SK-N-SH (cell line): Measurements from ENCODE around the gene SPOCK1. TPM values are rescaled to one million over a fixed set of nuclear protein-coding genes. Genes with fewer than 3 reads are reported as not detected.

ENCODE experiments used
- CTCF ChIA-PET: fragments of 300-600, 350-600 bp; formaldehyde crosslinking; extraction: SDS; loops from one replicate; lab custom pipeline; 2021; lab: Yijun Ruan, JAX
- POLR2A ChIA-PET: fragments of 350-600 bp; sonication (Branson Sonifier 250); formaldehyde crosslinking; extraction: SDS; loops from one replicate; lab custom pipeline; 2020; ENCODE audit warnings: antibody characterized with exemption, inconsistent platforms; lab: Yijun Ruan, JAX
- DNase-seq: peaks from one replicate; pipeline ENCODE4 v3.0.0; 2012
- H2AFZ ChIP-seq: fragments of 200-600 bp; sonication (generic); 2 replicates; pipeline ENCODE4 v1.8.1; 2016; ENCODE audit warnings: antibody characterized with exemption, mild to moderate bottlenecking, low read depth
- H3F3A ChIP-seq: fragments of 200-600 bp; sonication (generic); replicated peaks from 2 replicates; pipeline ENCODE3; 2016; ENCODE audit warnings: antibody characterized with exemption, mild to moderate bottlenecking; ENCODE audit not compliant: insufficient read depth
- H3K27ac ChIP-seq, 2 experiments: fragments of 200-500 bp in 1 of 2; fragments of 200-600 bp in 1 of 2; sonication (Bioruptor generic) in 1 of 2; sonication (generic), shearing (Covaris generic) in 1 of 2; 2 replicates each; pipeline versions ENCODE4 v1.5.1 to v1.6.1; 2014 to 2016; ENCODE audit warnings: low read depth in 2 of 2, inconsistent platforms in 1 of 2, low read length in 1 of 2, mild to moderate bottlenecking in 1 of 2, mixed read lengths in 1 of 2
- H3K27me3 ChIP-seq: fragments of 200-600 bp; sonication (generic), shearing (Covaris generic); 2 replicates; pipeline ENCODE4 v1.6.1; 2016; ENCODE audit warnings: mixed run types; ENCODE audit not compliant: insufficient read depth
- H3K36me3 ChIP-seq, 2 experiments: fragments of 200-500 bp in 1 of 2; fragments of 200-600 bp in 1 of 2; sonication (Bioruptor generic) in 1 of 2; sonication (generic) in 1 of 2; replicated peaks in 1 of 2; 2 replicates each; pipeline versions ENCODE3 to v1.5.1; 2014 to 2016; ENCODE audit warnings: low read length in 1 of 2, mild to moderate bottlenecking in 1 of 2; ENCODE audit not compliant: insufficient read depth in 2 of 2, control insufficient read depth in 1 of 2
- H3K4me1 ChIP-seq, 2 experiments: fragments of 200-500 bp in 1 of 2; fragments of 200-600 bp in 1 of 2; sonication (Bioruptor generic) in 1 of 2; sonication (generic), shearing (Covaris generic) in 1 of 2; 2 replicates each; pipeline versions ENCODE4 v1.5.1 to v1.6.1; 2014 to 2016; ENCODE audit warnings: low read depth in 1 of 2, low read length in 1 of 2, mixed run types in 1 of 2; ENCODE audit not compliant: insufficient read depth in 2 of 2, control insufficient read depth in 1 of 2
- H3K4me2 ChIP-seq: fragments of 200-600 bp; sonication (generic), shearing (Covaris generic); 2 replicates; pipeline ENCODE4 v1.6.1; 2017; ENCODE audit warnings: mixed run types
- H3K4me3 ChIP-seq, 2 experiments: fragments of 200-500 bp in 1 of 2; fragments of 200-600 bp in 1 of 2; sonication (Bioruptor generic) in 1 of 2; sonication (generic), shearing (Covaris generic) in 1 of 2; 2 replicates each; pipeline versions ENCODE4 v1.5.1 to v1.8.1; 2014 to 2016; ENCODE audit warnings: low read depth in 2 of 2, inconsistent platforms in 1 of 2, low read length in 1 of 2, mild to moderate bottlenecking in 1 of 2, mixed read lengths in 1 of 2, moderate library complexity in 1 of 2
- H3K79me2 ChIP-seq: fragments of 200-600 bp; sonication (generic); 2 replicates; pipeline ENCODE4 v1.8.1; 2017; ENCODE audit warnings: mild to moderate bottlenecking; ENCODE audit not compliant: insufficient read depth
- H3K9ac ChIP-seq: fragments of 200-600 bp; sonication (generic); 2 replicates; pipeline ENCODE4 v1.6.1; 2017; ENCODE audit warnings: mixed run types
- H3K9me2 ChIP-seq: fragments of 200-600 bp; sonication (generic); 2 replicates; pipeline ENCODE4 v1.6.1; 2017; ENCODE audit warnings: mixed run types
- H3K9me3 ChIP-seq: fragments of 200-600 bp; sonication (generic); 2 replicates; pipeline ENCODE4 v1.6.1; 2017; ENCODE audit warnings: mixed run types, mild to moderate bottlenecking, moderate library complexity
- H4K20me1 ChIP-seq: fragments of 200-600 bp; sonication (generic); 2 replicates; pipeline ENCODE4 v1.6.1; 2017; ENCODE audit warnings: mild to moderate bottlenecking, mixed run types; ENCODE audit not compliant: insufficient read depth
- ELF1 ChIP-seq: IDR thresholded peaks from 2 replicates; pipeline ENCODE4 v1.4.0; 2012
- FOXM1 ChIP-seq: IDR thresholded peaks from 2 replicates; pipeline ENCODE4 v1.4.0; 2012; ENCODE audit warnings: low read depth, mild to moderate bottlenecking
- GATA2 ChIP-seq: sonication (generic); formaldehyde crosslinking; IDR thresholded peaks from 2 replicates; pipeline ENCODE4 v1.5.0; 2020; ENCODE audit warnings: mild to moderate bottlenecking, missing genetic modification reagents
- MEF2A ChIP-seq: IDR thresholded peaks from 2 replicates; pipeline ENCODE4 v1.4.0; 2012; ENCODE audit warnings: low read depth, borderline replicate concordance
- MXI1 ChIP-seq: IDR thresholded peaks from 2 replicates; pipeline ENCODE4 v1.6.1; 2012; ENCODE audit warnings: mild to moderate bottlenecking, low read depth, low read length, improper control_type of control experiment
- NFIC ChIP-seq: IDR thresholded peaks from 2 replicates; pipeline ENCODE4 v1.4.0; 2012; ENCODE audit warnings: borderline replicate concordance
- NRF1 ChIP-seq: IDR thresholded peaks from 2 replicates; pipeline ENCODE4 v1.6.1; 2012; ENCODE audit warnings: low read depth, mild to moderate bottlenecking, low read length
- POLR2AphosphoS5 ChIP-seq: IDR thresholded peaks from 2 replicates; pipeline ENCODE4 v1.6.1; 2012; ENCODE audit warnings: low read depth, low read length
- RCOR1 ChIP-seq: fragments of 150-350 bp; IDR thresholded peaks from 2 replicates; pipeline ENCODE4 v1.6.1; 2017; ENCODE audit warnings: antibody characterized with exemption, low read length
- REST ChIP-seq: IDR thresholded peaks from 2 replicates; pipeline ENCODE4 v1.6.1; 2012; ENCODE audit warnings: mild to moderate bottlenecking, low read depth, low read length, moderate library complexity
- RFX5 ChIP-seq: IDR thresholded peaks from 2 replicates; pipeline ENCODE4 v1.6.1; 2012; ENCODE audit warnings: mild to moderate bottlenecking, improper control_type of control experiment, low read length
- RXRA ChIP-seq: IDR thresholded peaks from 2 replicates; pipeline ENCODE4 v1.4.0; 2012; ENCODE audit warnings: low read depth, mild to moderate bottlenecking, borderline replicate concordance
- SIN3A ChIP-seq: IDR thresholded peaks from 2 replicates; pipeline ENCODE4 v1.6.1; 2012; ENCODE audit warnings: low read depth, mild to moderate bottlenecking, low read length, moderate library complexity, borderline replicate concordance
- SMC3 ChIP-seq: IDR thresholded peaks from 2 replicates; pipeline ENCODE4 v1.6.1; 2012; ENCODE audit warnings: low read depth, low read length, improper control_type of control experiment
- TCF12 ChIP-seq: IDR thresholded peaks from 2 replicates; pipeline ENCODE4 v1.4.0; 2012
- TEAD4 ChIP-seq: IDR thresholded peaks from 2 replicates; pipeline ENCODE4 v1.4.0; 2012; ENCODE audit warnings: mild to moderate bottlenecking, borderline replicate concordance; ENCODE audit not compliant: insufficient read depth
- YY1 ChIP-seq: IDR thresholded peaks from 2 replicates; pipeline ENCODE4 v1.4.0; 2012; ENCODE audit warnings: low read depth, mild to moderate bottlenecking
- WGBS: methylation state at CpG from one replicate; pipeline ENCODE4 v1.1.6; 2017; ENCODE audit warnings: low lambda C conversion rate; 5-methylcytosine and 5-hydroxymethylcytosine counted together
- polyA plus RNA-seq, 3 experiments: library from polyadenylated mRNA; depleted of rRNA; stranded (reverse); fragments of >200 nt; gene quantifications; 2 replicates each; pipeline ENCODE4 v1.2.3, GENCODE V29; 2012
- TF ChIP-seq, protein P1 (sequence below): IDR thresholded peaks from 2 replicates; pipeline ENCODE4 v1.4.0; 2012; ENCODE audit warnings: low read depth, borderline replicate concordance
- TF ChIP-seq, protein P2 (sequence below): IDR thresholded peaks from 2 replicates; pipeline ENCODE4 v1.4.0; 2012; ENCODE audit warnings: low read depth
- TF ChIP-seq, protein P3 (sequence below): fragments of 150-350 bp; IDR thresholded peaks from 2 replicates; pipeline ENCODE4 v1.6.1; 2017; ENCODE audit warnings: antibody characterized with exemption, low read length, low read depth, borderline replicate concordance

Gene SPOCK1
- polyA plus RNA-seq, 1 of the 3 experiments (the other 2 are of a cell fraction): 11.3 TPM

- Histone ChIP-seq H3K4me1 (peaks cover 0 to 2% of the 10 kb centered on the region in 2 experiments; a peak in 2 of 4 replicates), H4K20me1 (no peaks in the 10 kb centered on the region), H3K27me3 (no peaks in the 10 kb centered on the region), H3K4me2 (no peak overlapping the region), H2AFZ (no peak overlapping the region), H3K4me3 (no peak overlapping the region), H3K9me2 (no peaks in the 10 kb centered on the region), H3K9me3 (no peaks in the 10 kb centered on the region), H3F3A (peaks cover 11% of the 10 kb centered on the region), H3K9ac (no peak overlapping the region), H3K36me3 (peaks cover 0 to 3% of the 10 kb centered on the region in 2 experiments), H3K79me2 (peaks cover 15% of the 10 kb centered on the region; the same call in 1 of the 2 replicates), H3K27ac (no peak overlapping the region)
- 26% methylated on average over 1 of the region's 1 CpG for WGBS
- ChIA-PET CTCF (interaction anchor here (0.6 to 1.8 kb wide), 5 partner anchors 20 to 164 kb away, joined by 3 to 6 read pairs (median 3); no protein-coding TSS in a partner anchor), POLR2A (no interaction called here)
- no peak for DNase-seq
- TF ChIP-seq SIN3A (no peak), POLR2AphosphoS5 (no peak), RXRA (no peak), FOXM1 (no peak), TCF12 (no peak), SMC3 (no peak), NFIC (no peak), ELF1 (no peak), MXI1 (no peak), REST (no peak), NRF1 (no peak), TEAD4 (no peak)
- TF ChIP-seq, protein P1, sequence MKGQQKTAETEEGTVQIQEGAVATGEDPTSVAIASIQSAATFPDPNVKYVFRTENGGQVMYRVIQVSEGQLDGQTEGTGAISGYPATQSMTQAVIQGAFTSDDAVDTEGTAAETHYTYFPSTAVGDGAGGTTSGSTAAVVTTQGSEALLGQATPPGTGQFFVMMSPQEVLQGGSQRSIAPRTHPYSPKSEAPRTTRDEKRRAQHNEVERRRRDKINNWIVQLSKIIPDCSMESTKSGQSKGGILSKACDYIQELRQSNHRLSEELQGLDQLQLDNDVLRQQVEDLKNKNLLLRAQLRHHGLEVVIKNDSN: no peak
These were observed 204.5 kb downstream of the SPOCK1 start for GRCh38 chr5:137294604-137295003.

- 55% methylated on average over 8 of the region's 8 CpGs for WGBS
- POLR2A ChIA-PET: no interaction called here
- H4K20me1 ChIP-seq: no peaks in the 10 kb centered on the region
- no peak overlapping the region for H3K27ac ChIP-seq
- H3K4me1 ChIP-seq: peaks cover 0 to 2% of the 10 kb centered on the region in 2 experiments; a peak in 2 of 4 replicates
- H2AFZ ChIP-seq: no peak overlapping the region
- CTCF ChIA-PET: interaction anchor here (1.2 to 1.4 kb wide), 3 partner anchors 28 to 217 kb away, joined by 3 to 6 read pairs (median 4); partner anchors contain the start of gene SPOCK1
- H3K9me2 ChIP-seq: no peaks in the 10 kb centered on the region
- DNase-seq: peak; percentile 22
- H3F3A ChIP-seq: peaks cover 6% of the 10 kb centered on the region
- no peak overlapping the region for H3K4me2 ChIP-seq
- peaks cover 20% of the 10 kb centered on the region; the same call in 1 of the 2 replicates for H3K79me2 ChIP-seq
- no peaks in the 10 kb centered on the region for H3K9me3 ChIP-seq
- H3K36me3 ChIP-seq: peaks cover 0 to 3% of the 10 kb centered on the region in 2 experiments
- H3K27me3 ChIP-seq: no peaks in the 10 kb centered on the region
- H3K9ac ChIP-seq: no peak overlapping the region
- no peak for TF ChIP-seq RCOR1
- no peak for TF ChIP-seq YY1
- TF ChIP-seq, protein P2, sequence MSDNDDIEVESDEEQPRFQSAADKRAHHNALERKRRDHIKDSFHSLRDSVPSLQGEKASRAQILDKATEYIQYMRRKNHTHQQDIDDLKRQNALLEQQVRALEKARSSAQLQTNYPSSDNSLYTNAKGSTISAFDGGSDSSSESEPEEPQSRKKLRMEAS: no peak
- no peak for TF ChIP-seq RFX5
- no peak for TF ChIP-seq MEF2A
- no peak for TF ChIP-seq GATA2
- no peak for TF ChIP-seq POLR2AphosphoS5
- TF ChIP-seq, protein P3, sequence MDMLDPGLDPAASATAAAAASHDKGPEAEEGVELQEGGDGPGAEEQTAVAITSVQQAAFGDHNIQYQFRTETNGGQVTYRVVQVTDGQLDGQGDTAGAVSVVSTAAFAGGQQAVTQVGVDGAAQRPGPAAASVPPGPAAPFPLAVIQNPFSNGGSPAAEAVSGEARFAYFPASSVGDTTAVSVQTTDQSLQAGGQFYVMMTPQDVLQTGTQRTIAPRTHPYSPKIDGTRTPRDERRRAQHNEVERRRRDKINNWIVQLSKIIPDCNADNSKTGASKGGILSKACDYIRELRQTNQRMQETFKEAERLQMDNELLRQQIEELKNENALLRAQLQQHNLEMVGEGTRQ: no peak
- TF ChIP-seq NRF1: no peak
- no peak for TF ChIP-seq MXI1
- H3K4me3 ChIP-seq: no peak overlapping the region
These were observed 206.6 kb downstream of the SPOCK1 start for GRCh38 chr5:137292461-137293027.
